ENCODE measurements around the gene ARL16. TPM values are rescaled to one million over a fixed set of nuclear protein-coding genes. Genes with fewer than 3 reads are reported as not detected.

Gene ARL16
- total RNA-seq, 2 donors from 2014 or later: 34.4 to 40.7 TPM

DNA sequence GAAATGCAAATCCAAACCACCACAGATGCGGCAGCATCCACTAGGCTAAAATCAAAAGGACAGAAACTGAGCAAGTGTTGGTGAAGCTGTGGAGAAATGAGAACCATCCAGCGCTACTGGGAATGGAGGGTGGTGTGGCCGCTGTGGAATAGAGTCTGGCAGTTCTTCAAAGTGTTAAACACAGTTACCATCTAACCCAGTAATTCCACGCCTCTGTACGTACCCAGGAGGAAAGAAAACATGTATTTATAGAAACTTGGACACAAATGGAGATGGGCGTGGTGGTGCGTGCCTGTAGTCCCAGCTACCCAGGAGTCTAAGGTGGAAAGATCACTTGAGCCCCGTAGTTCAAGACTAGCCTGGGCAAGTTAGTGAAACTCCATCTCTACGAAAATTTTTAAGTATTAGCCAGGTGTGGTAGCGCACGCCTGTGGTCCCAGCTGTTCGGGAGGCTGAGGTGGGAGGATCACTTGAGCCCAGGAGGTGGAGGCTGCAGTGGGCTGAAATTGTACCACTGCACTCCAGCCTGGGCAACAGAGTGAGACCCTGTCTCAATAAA lies 40.1 kb upstream of the ARL16 start:
- no peak for ATAC-seq (ENCODE audit: insufficient number of reproducible peaks, low FRiP score, low read depth)
- no peak overlapping the region for H3K4me3 ChIP-seq

DNA sequence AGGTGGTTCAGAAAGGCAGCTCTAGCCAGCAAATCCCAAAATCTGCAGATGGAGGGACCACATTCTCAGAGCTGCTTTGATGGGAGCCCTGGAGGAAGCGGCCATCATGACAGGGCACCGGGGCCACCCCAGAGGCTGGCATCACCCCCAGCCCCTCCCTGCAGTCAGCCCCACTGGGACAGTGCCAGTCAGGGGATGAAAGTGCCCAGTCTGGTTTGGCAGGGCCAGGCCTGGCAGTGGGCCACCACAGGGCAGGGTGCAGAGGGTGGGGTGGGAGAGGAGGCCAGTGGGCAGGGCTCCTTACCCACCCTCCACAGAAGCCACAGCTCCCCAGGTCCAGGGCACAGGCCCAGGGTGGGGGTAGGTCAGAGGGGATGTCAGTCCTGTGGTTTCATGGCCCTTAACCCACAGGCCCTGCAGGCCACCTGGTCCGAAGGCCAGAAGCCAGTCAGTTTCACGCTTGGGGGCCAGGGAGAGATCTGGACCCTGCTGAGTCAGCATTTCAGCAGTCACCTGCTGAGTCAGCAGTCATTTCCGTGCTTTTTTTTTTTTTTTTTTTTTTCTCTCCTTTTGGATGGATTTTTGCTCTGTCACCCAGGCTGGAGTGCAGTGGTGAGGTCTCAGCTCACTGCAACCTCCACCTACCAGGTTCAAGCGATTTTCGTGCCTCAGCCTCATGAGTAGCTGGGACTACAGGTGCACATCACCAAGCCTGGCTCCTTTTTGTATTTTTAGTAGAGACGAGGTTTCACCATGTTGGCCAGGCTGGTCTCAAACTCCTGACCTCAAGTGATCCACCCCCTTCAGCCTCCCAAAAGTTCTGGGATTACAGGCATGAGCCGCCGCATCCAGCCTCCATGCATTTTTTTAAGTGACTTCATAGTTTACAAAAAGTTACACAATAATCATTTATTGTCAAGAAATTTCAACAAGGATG lies 38.9 kb upstream of the ARL16 start:
- H3K4me1 ChIP-seq (ENCODE audit: control insufficient read depth in 1 of 2, low read depth in 2 of 2): peaks cover 0 to 10% of the 10 kb centered on the region in 2 donors
- no peaks in the 10 kb centered on the region for H3K36me3 ChIP-seq
- TF ChIP-seq, protein P1, sequence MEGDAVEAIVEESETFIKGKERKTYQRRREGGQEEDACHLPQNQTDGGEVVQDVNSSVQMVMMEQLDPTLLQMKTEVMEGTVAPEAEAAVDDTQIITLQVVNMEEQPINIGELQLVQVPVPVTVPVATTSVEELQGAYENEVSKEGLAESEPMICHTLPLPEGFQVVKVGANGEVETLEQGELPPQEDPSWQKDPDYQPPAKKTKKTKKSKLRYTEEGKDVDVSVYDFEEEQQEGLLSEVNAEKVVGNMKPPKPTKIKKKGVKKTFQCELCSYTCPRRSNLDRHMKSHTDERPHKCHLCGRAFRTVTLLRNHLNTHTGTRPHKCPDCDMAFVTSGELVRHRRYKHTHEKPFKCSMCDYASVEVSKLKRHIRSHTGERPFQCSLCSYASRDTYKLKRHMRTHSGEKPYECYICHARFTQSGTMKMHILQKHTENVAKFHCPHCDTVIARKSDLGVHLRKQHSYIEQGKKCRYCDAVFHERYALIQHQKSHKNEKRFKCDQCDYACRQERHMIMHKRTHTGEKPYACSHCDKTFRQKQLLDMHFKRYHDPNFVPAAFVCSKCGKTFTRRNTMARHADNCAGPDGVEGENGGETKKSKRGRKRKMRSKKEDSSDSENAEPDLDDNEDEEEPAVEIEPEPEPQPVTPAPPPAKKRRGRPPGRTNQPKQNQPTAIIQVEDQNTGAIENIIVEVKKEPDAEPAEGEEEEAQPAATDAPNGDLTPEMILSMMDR (IDR thresholded peaks at IDR 0.05): no peak
- DNase-seq (ENCODE audit: low spot score) (no peak), ATAC-seq (ENCODE audit: insufficient number of reproducible peaks, low FRiP score, low read depth) (no peak)
- H3K27me3 ChIP-seq (replicated peaks; ENCODE audit: insufficient read depth): no peaks in the 10 kb centered on the region
- H3K4me3 ChIP-seq: no peak overlapping the region
- no peaks in the 10 kb centered on the region for H3K9me3 ChIP-seq
- H3K27ac ChIP-seq: no peak overlapping the region

More for the DNA sequence above, 40.1 kb upstream of the ARL16 start:
- H3K9me3 ChIP-seq: no peaks in the 10 kb centered on the region
- no peak for DNase-seq (ENCODE audit: low spot score)
- H3K36me3 ChIP-seq: no peaks in the 10 kb centered on the region
- H3K27me3 ChIP-seq (replicated peaks; ENCODE audit: insufficient read depth): no peaks in the 10 kb centered on the region
- TF ChIP-seq, protein P1 (IDR thresholded peaks at IDR 0.05): no peak
- peaks cover 0 to 10% of the 10 kb centered on the region in 2 donors for H3K4me1 ChIP-seq (ENCODE audit: control insufficient read depth in 1 of 2, low read depth in 2 of 2)
- no peak overlapping the region for H3K27ac ChIP-seq

DNA sequence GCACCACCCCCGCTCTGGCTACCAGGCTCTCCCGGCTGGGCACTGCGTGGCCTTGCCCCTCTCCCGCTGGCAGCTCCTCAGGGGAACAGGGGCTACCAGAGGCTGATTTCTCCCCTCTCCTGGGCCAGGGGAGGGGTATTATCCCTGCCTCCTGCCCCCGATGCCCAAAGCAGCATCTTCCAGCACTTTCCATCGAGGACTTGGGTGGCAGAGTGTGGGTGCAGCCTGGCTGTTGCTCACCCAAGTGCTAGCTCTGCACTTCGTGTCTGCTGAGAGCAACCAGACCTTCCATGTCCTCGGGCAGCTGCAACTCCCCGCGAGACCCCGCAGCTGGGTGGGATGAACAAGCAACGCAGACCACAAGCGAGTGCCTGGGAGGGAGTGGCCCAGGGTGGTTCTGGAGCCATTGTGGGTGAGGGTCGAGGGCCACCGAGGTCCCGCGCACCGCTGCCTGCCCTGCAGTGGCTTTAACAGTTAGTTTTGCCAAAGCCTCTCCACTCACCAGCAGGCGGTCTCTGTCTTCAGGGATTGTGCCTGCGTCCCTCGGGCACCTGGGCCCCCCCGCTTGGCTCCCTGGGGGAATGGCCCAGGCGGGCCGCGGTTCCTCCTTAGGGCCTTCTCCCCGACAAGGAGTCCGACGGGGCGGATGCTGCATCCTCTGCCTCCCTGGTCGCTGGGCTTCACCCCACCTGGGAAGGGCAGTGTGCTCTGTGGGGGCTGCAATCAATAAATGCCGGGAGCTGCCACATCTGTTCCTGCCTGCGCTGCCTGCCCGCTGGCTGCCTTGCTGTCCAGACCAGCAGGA lies 36.9 kb upstream of the ARL16 start:
- no peak for DNase-seq (ENCODE audit: low spot score)
- H3K36me3 ChIP-seq: no peaks in the 10 kb centered on the region

DNA sequence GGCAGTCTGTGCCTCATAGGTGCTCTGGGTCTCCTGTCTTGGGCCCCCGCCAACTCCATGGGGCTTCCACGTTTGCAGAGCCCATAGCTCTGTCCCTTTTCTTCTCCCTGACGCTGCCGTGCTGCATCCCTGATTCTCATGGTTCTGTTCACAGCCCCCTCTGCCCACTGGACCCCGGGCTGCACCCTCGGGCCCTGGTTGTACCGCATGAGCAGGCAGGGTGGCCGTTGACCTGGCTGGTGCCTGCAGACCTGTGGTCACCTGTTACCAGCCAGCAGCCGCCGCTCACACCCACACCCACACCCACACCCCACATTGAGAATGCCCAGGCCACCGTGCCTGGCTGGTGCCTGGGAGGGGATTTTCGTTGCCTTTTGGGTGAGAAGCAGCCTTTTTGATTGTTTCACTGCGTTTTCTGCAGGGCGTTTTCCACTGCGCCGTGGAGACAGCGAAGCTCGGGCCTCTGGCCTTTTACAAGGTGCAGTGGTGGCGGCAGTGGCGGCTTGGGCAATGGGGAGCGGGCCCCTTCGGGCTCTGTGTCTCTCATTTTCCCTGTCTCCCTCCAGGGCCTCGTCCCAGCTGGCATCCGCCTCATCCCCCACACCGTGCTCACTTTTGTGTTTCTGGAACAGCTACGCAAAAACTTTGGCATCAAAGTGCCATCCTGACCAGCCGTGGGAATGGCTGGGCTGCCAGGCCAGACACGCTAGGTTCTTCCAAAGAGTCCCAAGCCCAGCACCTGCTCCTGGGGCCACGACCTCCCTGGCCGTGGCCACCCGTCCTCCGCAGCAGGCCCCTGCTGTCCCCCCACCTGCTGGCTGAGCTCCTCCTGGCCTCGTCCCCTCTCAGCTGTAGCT lies 36.0 kb upstream of the ARL16 start:
- Histone ChIP-seq H3K4me1 (ENCODE audit: control insufficient read depth in 1 of 2, low read depth in 2 of 2) (peaks cover 0 to 10% of the 10 kb centered on the region in 2 donors), H3K4me3 (no peak overlapping the region), H3K27ac (no peak overlapping the region), H3K27me3 (replicated peaks; ENCODE audit: insufficient read depth) (no peaks in the 10 kb centered on the region), H3K36me3 (no peaks in the 10 kb centered on the region), H3K9me3 (no peaks in the 10 kb centered on the region)
- TF ChIP-seq, protein P1 (IDR thresholded peaks at IDR 0.05): no peak
- DNase-seq (ENCODE audit: low spot score): no peak
- no peak for ATAC-seq (ENCODE audit: insufficient number of reproducible peaks, low FRiP score, low read depth)

More for the DNA sequence above, 36.9 kb upstream of the ARL16 start:
- Histone ChIP-seq H3K4me1 (ENCODE audit: control insufficient read depth in 1 of 2, low read depth in 2 of 2) (peaks cover 0 to 10% of the 10 kb centered on the region in 2 donors), H3K27ac (no peak overlapping the region), H3K9me3 (no peaks in the 10 kb centered on the region), H3K4me3 (no peak overlapping the region), H3K27me3 (replicated peaks; ENCODE audit: insufficient read depth) (no peaks in the 10 kb centered on the region)
- TF ChIP-seq, protein P1 (IDR thresholded peaks at IDR 0.05): no peak
- ATAC-seq (ENCODE audit: insufficient number of reproducible peaks, low FRiP score, low read depth): no peak

Measured in thoracic aorta (tissue), 2 donors.